Parietal lobe (tissue), 2 donors: ENCODE measurements around the gene NCAM1. TPM values are rescaled to one million over a fixed set of nuclear protein-coding genes. Genes with fewer than 3 reads are reported as not detected.

Experiments used
- small RNA-seq: library from RNA; depleted of rRNA; stranded (forward); fragments of <200 nt; gene quantifications from one replicate; pipeline ENCODE3, GENCODE V24; 2014; ENCODE audit warnings: low replicate concordance
- total RNA-seq: library from RNA; depleted of rRNA; stranded (reverse); fragments of >200 nt; gene quantifications from one replicate; pipeline ENCODE4 v1.2.3, GENCODE V29; 2014

NCAM1 gene
- total RNA-seq: 895 TPM

DNA sequence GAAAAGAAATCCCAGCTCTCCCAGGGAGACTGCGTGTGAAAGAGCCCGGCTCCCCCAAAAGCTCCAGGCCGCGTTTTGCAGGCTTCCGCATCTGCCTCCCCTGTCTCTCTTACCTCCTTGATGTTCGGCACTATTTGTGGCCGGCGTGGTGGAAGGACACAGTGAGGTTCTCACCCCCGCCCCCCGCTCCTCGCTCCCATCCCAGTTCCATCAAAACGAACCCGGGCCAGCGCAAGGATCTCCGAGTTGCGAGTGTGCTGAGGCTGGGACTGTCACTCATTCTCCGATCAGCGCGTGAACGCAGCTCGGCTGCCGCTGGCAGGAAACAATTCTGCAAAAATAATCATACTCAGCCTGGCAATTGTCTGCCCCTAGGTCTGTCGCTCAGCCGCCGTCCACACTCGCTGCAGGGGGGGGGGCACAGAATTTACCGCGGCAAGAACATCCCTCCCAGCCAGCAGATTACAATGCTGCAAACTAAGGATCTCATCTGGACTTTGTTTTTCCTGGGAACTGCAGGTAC, at the start of gene NCAM1:
Gene NCAM1, plus strand, starts transcription at position 275 of the 523 bp plus-strand sequence.

DNA sequence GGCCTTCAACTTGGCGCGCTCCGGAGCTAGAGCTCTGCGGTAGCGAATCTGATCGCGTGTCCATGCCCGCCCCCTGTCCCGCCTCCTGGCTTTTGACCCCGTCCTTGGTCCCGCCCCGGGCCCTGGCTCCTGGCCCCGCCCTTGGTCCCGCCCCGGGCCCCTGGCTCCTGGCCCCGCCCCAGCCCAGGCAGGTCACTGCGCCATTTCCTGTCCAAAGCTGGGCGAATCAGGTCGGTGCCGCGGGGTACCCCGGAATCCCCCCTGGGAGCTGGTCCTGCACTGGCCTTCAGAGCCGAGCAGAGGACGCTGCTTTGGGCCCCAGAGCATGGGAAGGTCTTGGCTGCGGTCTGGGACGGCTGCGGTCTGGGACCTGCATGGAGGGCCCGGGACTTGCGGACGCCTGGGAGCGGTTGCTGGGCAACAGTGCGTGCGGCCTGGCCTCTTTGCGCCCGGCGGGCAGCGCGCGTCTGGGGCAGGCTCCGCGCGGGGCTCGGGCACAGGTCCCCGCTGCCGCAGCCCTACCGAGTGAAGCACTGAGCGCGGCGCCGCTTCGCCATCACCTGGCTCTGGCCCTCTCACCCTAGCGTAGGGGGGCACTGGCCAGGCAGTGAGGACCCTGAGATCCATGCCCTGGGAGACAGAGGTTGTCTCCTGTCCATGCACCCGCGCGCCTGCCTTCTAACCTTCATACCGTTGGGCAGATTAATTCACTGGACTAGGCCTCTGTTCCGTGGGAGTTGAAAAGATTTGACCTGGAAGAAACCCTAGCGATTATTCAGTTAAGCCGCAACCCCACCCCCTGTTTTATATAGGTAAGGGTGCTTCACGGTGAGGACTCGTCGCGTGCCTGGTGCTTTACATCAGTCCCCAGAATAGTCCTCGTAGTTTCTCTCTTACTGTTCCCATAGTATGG, 353.4 kb downstream of the NCAM1 start, which contains the start of gene TTC12:
Gene TTC12, plus strand, starts transcription at position 195 of the 913 bp plus-strand sequence. CDS start 1,675 bp downstream, outside the sequence.

Small RNAs within 50 kb of the gene (small RNA-seq; reads per million reads assigned to genes)
- gene RNU7-187P: not detected
